GM19395 (cell line): ENCODE measurements around the gene CAMTA1.
"Not testable (repeated sequence)": the region's sequence is repeated elsewhere in the genome, so short reads cannot be mapped to it uniquely, and the experiment has no call there.

Source experiments
- ATAC-seq: cut with Tn5 transposase; IDR thresholded peaks from one replicate; pipeline ENCODE4 v1.9.1; 2021; ENCODE audit warnings: mild to moderate bottlenecking, moderate library complexity; ENCODE audit not compliant: unreplicated experiment

Gene CAMTA1

DNA sequence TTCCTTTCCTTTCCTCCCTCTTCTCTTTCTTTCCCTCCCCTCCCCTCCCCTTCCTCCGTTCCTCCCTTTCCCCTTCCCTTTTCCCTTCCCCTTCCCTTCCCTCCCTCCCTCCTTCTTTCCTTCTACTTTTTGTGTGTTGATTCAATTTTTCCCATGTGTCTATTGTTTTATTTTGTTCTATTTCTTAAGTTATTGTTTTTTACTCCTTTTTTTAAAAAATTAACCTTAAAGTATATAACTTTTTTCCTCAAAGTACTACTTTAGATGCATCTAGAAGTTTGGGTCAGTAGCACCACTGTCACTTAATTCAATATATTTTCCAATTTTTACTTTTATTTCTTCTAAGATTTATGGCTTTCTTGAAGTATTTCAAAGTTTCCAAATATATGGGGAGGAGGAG, 537.7 kb downstream of the CAMTA1 start:
- no peak for ATAC-seq

- ATAC-seq, result no peak
Observed at GRCh38 chr1:7325254-7325653, 540.0 kb downstream of the CAMTA1 start.

DNA sequence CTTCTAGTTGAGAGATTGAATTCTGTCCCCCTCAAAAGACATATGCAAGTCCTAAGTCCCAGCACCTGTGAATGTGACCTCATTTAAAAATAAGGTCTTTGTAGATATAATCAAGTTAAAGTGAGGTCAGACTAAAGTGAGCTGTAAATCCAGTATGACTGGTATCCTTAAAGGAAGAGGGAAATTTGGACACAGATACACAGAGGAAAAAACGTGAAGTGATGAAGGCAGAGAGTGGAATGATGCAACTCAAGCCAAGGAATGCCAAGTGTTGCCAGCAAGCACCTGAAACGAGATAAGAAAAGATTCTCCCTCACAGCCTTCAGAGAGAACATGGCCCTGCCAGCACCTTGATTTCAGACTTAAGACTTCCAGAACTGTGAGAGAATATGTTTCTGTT, 541.1 kb downstream of the CAMTA1 start:
- no peak for ATAC-seq

DNA sequence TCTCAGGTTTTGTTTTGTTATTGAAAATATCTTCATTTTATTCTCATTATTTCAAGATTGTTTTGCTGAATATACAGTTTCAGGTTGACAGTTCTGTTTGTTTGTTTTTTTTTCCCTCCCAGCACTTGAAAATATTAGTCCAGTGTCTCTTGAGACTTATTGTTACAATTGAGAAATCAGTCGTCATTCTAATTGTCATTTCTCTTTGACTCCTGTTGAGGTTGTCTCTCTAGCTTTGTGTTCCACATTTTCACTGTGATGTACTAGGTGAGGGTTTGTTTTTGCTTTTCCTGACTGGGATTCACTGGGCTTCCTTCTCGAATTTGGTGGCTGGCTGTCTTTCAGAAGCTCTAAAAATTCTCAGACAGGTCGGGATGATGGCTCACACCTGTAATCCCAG, 542.6 kb downstream of the CAMTA1 start:
- ATAC-seq, result no peak

GRCh38 chr1:7329868-7330615, 544.8 kb downstream of the CAMTA1 start:
- ATAC-seq, result no peak

- not testable (repeated sequence) for ATAC-seq
Observed at GRCh38 chr1:7330726-7331125, 545.5 kb downstream of the CAMTA1 start.

DNA sequence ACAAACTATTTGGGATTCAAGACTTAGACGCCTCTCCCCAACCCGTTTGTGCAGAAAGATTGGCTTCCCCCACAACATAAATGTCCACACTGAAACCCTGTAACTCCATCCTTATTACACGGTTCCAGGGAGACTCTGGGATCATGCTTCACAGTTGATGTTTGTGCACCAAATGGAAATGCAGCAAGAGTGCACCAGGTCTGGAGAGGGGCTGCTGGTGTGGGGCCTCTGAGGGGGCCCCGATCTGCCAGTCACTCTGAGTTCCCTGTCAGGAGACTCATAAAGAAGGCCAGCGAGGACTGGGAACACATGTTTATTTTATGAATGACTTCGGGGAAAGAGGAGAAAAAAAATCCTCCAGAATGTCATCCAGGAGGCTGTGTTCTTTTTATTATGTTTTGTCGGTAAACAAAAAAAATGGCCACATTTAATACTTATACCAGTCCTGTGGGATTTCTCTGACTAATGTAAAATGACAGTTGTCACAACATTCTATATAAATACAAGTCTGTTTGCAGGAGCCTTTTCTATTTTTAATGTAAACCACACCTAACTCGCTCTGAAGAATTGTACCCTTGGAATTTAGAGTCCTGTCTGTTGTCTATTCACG, 546.8 kb downstream of the CAMTA1 start:
- ATAC-seq, result no peak

DNA sequence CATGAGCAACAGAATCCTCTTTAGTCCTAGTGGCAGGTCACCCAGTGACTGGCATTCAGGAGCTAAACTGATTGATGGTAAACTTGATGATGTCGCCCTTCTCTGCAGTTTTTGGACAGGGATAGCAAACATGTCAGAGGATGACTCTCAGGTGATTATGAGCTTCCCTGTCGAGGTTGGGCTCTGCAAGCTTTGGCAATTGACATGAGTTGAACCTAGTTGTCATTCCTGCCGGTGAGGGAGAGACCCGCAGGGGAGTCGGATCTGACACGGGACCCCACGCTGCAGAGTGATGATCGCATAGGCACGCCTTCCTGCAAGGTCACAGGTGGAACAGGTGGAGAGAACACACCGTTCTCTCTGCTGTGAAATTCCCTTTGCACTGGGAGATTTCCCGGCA, 547.8 kb downstream of the CAMTA1 start:
- no peak for ATAC-seq

- ATAC-seq, result no peak
Observed at GRCh38 chr1:7333620-7334019, 548.4 kb downstream of the CAMTA1 start.

GRCh38 chr1:7334475-7335035, 549.3 kb downstream of the CAMTA1 start:
- ATAC-seq, result no peak

DNA sequence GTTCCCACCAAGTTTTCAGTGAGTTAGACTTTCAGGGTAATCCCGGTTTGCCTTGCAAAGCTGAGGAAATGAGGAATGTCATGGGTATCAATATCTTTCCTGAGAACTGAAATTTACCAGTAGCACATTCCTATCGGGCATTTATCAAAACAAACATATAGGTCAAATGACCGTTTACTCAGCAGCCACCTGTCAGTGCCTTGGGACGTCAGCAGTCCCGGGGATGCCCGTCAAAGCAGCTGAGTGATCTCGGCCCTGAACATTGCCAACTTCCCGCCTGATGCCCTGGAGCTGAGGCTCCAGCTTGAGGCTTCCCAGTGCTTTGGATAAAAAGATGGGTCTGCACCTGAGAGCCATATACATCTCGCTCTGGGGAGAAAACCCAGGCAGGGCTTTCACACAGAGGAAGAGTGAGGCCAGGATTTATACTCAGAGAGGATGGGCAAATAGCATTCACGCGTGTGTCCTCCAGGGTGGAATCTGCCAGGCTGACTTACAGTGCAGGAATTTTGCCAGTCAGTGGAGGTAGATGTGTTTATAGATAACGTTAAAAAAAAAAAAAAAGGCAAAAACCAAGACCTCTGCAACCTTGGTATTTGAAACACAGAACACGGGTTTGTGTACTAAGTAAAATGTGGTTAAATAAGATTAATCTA, 550.1 kb downstream of the CAMTA1 start:
- ATAC-seq, result no peak

GRCh38 chr1:7338439-7338838, 553.2 kb downstream of the CAMTA1 start:
- ATAC-seq, result no peak

- no peak for ATAC-seq
Observed at GRCh38 chr1:7339014-7339413, 553.8 kb downstream of the CAMTA1 start.

DNA sequence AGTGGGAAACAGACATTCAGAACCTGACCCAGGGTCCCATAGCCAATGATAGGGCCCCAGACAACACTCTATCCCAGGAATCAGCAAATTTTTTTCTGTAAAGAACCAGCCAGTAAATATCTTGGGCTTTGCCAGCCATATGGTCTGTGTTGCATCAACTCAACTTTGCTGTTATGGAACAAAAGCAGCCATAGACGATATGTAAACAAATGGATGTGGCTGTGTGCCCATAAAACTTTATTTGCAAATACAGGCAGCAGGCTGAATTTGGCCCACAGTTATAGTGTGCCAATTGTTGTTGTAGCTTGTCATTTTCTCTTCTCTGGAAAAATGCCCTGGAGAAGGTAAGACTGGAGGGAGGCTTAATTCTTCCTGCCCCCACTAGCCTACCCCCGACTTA, 554.7 kb downstream of the CAMTA1 start:
- ATAC-seq, result no peak

- no peak for ATAC-seq
Observed at GRCh38 chr1:7341145-7341905, 556.1 kb downstream of the CAMTA1 start.

GRCh38 chr1:7343882-7344281, 558.6 kb downstream of the CAMTA1 start:
- no peak for ATAC-seq

GRCh38 chr1:7344299-7344698, 559.0 kb downstream of the CAMTA1 start:
- ATAC-seq, result no peak

DNA sequence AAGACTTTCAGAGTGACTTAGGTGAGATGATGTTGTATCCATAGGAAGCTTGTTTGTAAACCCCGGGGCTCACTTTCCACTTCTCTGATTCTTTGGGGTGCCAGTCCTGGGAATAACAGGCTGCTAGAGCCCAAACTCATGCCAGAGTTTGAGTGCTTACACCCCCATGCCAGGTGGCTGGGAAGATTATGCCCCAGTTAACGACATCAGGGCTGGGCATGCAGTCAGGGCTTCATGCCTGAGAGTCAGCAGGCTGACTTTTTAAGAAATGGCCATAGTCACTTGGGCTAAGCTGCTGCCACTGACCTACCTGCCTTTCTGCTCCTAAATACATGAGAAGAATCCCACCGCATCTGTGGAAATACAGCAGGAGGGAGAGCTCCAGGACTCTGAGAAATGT, 560.3 kb downstream of the CAMTA1 start:
- ATAC-seq, result no peak

DNA sequence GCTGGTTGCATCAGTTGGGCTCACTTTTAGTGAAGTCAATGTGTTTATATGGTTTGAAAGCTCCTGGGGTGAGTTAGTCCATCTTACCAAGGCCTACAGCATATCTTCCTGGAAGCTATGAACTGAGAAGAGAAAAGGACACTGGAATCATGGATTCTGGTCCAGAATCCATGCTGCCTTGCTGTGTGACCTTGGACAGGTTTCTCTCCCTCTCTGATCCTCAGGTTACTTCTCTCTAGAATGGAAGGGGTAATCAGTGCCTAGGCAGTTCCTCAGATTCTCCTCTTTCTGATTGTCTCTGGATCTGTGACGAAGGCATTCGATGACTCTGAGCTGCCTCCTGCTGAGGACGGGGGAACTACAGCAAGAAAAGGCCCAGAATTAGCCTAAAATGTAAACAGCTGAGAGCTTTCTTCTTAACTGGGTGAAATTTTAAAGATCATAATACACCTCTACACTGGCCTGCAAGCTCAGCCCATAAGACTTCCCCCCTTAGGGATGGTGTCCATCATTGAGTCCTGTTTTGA, 560.9 kb downstream of the CAMTA1 start:
- ATAC-seq, result no peak

- no peak for ATAC-seq
Observed at GRCh38 chr1:7346600-7347570, 561.6 kb downstream of the CAMTA1 start.
